ENCODE measurements around the gene TC2N. TPM values are rescaled to one million over a fixed set of nuclear protein-coding genes. Genes with fewer than 3 reads are reported as not detected.

TC2N gene
- total and polyA plus RNA-seq, 2 experiments from 2014 or later, result 22.0 to 77.2 TPM

DNA sequence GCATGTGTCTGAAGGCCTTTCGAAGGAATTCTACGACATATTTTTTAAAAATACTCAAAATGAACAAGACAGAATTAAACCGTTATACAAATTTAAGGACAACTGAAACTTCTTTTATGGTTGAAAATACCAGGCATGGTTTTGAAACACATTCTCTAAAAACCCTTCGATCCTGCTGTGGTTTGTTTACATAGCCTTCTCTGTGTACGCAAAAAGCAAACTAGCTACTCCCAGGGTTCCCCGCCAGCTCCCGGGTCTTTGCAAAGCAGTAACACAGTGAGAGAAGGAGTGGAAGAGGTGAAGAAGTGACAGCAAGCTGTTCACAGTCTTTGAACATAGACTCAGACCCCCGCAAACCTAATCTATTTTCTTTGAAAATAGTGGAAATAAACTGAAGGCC is 2.2 kb upstream of the TC2N start:
- no peak overlapping the region for H3K4me3 ChIP-seq
- no peaks in the 10 kb centered on the region for H3K9me2 ChIP-seq (replicated peaks; ENCODE audit: insufficient read depth)
- 55% methylated on average over 8 of the region's 8 CpGs for WGBS (ENCODE audit: low lambda C conversion rate, missing lambda C conversion rate)
- H3K4me2 ChIP-seq, result peak overlapping the region; percentile 1
- H2AFZ ChIP-seq, result no peak overlapping the region
- H3K36me3 ChIP-seq (replicated peaks; ENCODE audit: insufficient read depth, low read depth), result no peaks in the 10 kb centered on the region
- no peaks in the 10 kb centered on the region for H3K79me2 ChIP-seq
- H4K20me1 ChIP-seq (ENCODE audit: insufficient read depth, poor library complexity, severe bottlenecking), result no peaks in the 10 kb centered on the region
- no peak for DNase-seq (ENCODE audit: low spot score)
- H3K9me3 ChIP-seq (ENCODE audit: low read depth), result no peaks in the 10 kb centered on the region
- TF ChIP-seq EZH2phosphoT487 (IDR thresholded peaks at IDR 0.05; ENCODE audit: low read depth, severe bottlenecking, unreplicated experiment), result no peak
- TF ChIP-seq CTCF (IDR thresholded peaks at IDR 0.05; ENCODE audit: poor library complexity), result no peak
- TF ChIP-seq EZH2 (IDR thresholded peaks at IDR 0.05; ENCODE audit: borderline replicate concordance), result no peak
- H3K4me1 ChIP-seq (ENCODE audit: insufficient read depth), result peaks cover 4% of the 10 kb centered on the region
- no peak overlapping the region for H3K27ac ChIP-seq
- H3K27me3 ChIP-seq, result no peaks in the 10 kb centered on the region

- Histone ChIP-seq H3K36me3 (replicated peaks; ENCODE audit: insufficient read depth, low read depth) (no peaks in the 10 kb centered on the region), H3K4me1 (ENCODE audit: insufficient read depth) (peaks cover 4% of the 10 kb centered on the region), H3K4me3 (no peak overlapping the region), H4K20me1 (ENCODE audit: insufficient read depth, poor library complexity, severe bottlenecking) (no peaks in the 10 kb centered on the region), H3K79me2 (no peaks in the 10 kb centered on the region), H3K9me2 (replicated peaks; ENCODE audit: insufficient read depth) (no peaks in the 10 kb centered on the region), H3K27ac (no peak overlapping the region), H2AFZ (no peak overlapping the region), H3K27me3 (no peaks in the 10 kb centered on the region), H3K4me2 (no peak overlapping the region), H3K9me3 (ENCODE audit: low read depth) (no peaks in the 10 kb centered on the region)
- WGBS (ENCODE audit: low lambda C conversion rate, missing lambda C conversion rate), result 80% methylated on average over 6 of the region's 6 CpGs
- TF ChIP-seq EZH2phosphoT487 (IDR thresholded peaks at IDR 0.05; ENCODE audit: low read depth, severe bottlenecking, unreplicated experiment) (no peak), CTCF (IDR thresholded peaks at IDR 0.05; ENCODE audit: poor library complexity) (no peak), EZH2 (IDR thresholded peaks at IDR 0.05; ENCODE audit: borderline replicate concordance) (no peak)
- DNase-seq (ENCODE audit: low spot score), result no peak
These were observed 633 bp downstream of the TC2N start for GRCh38 chr14:91866511-91867295.

GRCh38 chr14:91866061-91866460 is 1.3 kb downstream of the TC2N start:
- Histone ChIP-seq H2AFZ (no peak overlapping the region), H3K4me2 (no peak overlapping the region), H3K4me1 (ENCODE audit: insufficient read depth) (peaks cover 4% of the 10 kb centered on the region), H3K4me3 (no peak overlapping the region), H3K9me3 (ENCODE audit: low read depth) (no peaks in the 10 kb centered on the region), H4K20me1 (ENCODE audit: insufficient read depth, poor library complexity, severe bottlenecking) (no peaks in the 10 kb centered on the region), H3K79me2 (no peaks in the 10 kb centered on the region), H3K9me2 (replicated peaks; ENCODE audit: insufficient read depth) (no peaks in the 10 kb centered on the region), H3K27ac (no peak overlapping the region), H3K36me3 (replicated peaks; ENCODE audit: insufficient read depth, low read depth) (no peaks in the 10 kb centered on the region), H3K27me3 (no peaks in the 10 kb centered on the region)
- TF ChIP-seq EZH2 (IDR thresholded peaks at IDR 0.05; ENCODE audit: borderline replicate concordance) (no peak), CTCF (IDR thresholded peaks at IDR 0.05; ENCODE audit: poor library complexity) (no peak), EZH2phosphoT487 (IDR thresholded peaks at IDR 0.05; ENCODE audit: low read depth, severe bottlenecking, unreplicated experiment) (no peak)
- WGBS (ENCODE audit: low lambda C conversion rate, missing lambda C conversion rate), result 96% methylated on average over 2 of the region's 2 CpGs
- DNase-seq (ENCODE audit: low spot score), result no peak
